ENCODE measurements around the gene PDLIM5.
"Not testable (repeated sequence)": the region's sequence is repeated elsewhere in the genome, so short reads cannot be mapped to it uniquely, and the experiment has no call there.

The PDLIM5 gene

DNA sequence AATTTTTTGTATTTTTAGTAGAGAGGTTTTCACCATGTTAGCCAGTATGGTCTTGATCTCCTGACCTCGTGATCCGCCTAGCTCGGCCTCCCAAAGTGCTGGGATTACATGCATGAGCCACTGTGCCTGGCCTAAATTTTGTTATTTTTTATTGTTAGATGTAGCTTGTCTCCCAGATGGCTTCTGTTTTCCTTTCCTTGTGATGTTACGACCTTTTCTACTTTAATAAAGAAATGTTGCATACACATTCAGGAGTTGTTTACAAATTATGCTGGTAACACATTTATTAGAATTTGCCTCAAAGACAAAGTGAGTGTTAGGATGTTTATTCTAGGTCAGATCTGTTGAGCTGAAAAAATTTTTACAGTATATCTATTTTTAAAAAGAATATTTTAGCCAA, 18.4 kb downstream of the PDLIM5 start:
- no peak for TF ChIP-seq CTCF (IDR thresholded peaks at IDR 0.05; ENCODE audit: low read depth, low read length)
- DNase-seq (ENCODE audit: extremely low read depth, low read depth) = no peak

- not testable (repeated sequence) for DNase-seq (ENCODE audit: extremely low read depth, low read depth)
Observed at GRCh38 chr4:94470782-94471181, 19.0 kb downstream of the PDLIM5 start.

GRCh38 chr4:94472056-94472826, 20.5 kb downstream of the PDLIM5 start:
- no peak for TF ChIP-seq CTCF (IDR thresholded peaks at IDR 0.05; ENCODE audit: low read depth, low read length)
- no peak for DNase-seq (ENCODE audit: extremely low read depth, low read depth)

- no peak for TF ChIP-seq CTCF (IDR thresholded peaks at IDR 0.05; ENCODE audit: low read depth, low read length)
- no peak for DNase-seq (ENCODE audit: extremely low read depth, low read depth)
Observed at GRCh38 chr4:94475050-94475449, 23.3 kb downstream of the PDLIM5 start.

DNA sequence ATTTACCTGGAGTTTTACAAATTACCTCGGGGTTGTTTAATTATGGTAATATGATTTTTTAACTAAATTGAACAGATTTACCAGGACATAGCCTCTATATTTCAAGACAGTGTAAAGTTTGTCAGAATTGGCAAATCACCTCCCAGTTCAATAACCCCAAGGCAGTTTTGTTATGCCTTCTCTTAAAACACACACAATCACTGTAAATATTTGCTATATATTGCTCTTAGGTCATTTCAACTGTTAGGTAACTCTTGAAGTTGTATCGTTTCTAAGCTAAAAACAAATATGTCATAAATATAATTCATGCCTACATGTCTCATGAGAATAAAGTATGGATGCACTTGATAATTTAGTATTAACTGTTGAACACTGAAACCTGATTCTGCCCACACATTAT, 24.1 kb downstream of the PDLIM5 start:
- no peak for DNase-seq (ENCODE audit: extremely low read depth, low read depth)

GRCh38 chr4:94477227-94477626, 25.5 kb downstream of the PDLIM5 start:
- TF ChIP-seq CTCF (IDR thresholded peaks at IDR 0.05; ENCODE audit: low read depth, low read length) = no peak
- no peak for DNase-seq (ENCODE audit: extremely low read depth, low read depth)

More for the DNA sequence above, 24.1 kb downstream of the PDLIM5 start:
- no peak for TF ChIP-seq CTCF (IDR thresholded peaks at IDR 0.05; ENCODE audit: low read depth, low read length)

GRCh38 chr4:94478805-94479204, 27.1 kb downstream of the PDLIM5 start:
- DNase-seq (ENCODE audit: extremely low read depth, low read depth) = not testable (repeated sequence)

DNA sequence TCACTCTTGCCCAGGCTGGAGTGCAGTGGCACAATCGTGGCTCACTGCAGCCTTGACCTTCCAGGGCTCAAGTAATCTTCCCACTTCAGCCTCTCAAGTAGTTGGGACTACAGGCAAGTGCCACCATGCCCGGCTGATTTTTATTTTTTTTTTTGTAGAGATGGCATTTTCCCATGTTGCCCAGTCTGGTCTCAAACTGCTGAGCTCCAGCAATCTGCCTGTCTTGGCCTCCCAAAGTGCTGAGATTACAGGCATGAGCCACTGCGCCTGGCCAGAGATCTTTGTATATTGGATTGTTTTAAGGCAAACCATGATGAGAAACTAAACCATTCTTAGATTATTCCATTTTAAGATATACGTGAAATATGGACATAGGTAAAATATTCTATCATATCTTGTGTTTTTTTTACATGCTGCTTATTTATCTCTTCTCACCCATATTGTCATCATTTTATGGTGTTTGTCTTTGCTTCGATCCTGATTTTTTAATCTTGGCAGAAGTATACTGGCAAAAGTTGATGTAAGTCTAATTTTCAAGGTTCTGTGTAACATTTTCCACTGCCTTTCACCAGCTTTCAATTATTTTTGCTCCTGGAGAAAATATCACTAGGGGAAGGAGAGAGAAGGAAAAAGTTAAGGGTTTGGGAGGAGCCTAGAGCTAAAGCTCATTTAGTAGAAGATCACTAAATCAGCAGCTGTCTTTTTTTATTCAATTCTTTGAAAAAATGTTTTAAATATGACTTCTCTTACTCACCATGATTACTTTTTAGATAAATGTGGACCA, 27.8 kb downstream of the PDLIM5 start:
- TF ChIP-seq CTCF (IDR thresholded peaks at IDR 0.05; ENCODE audit: low read depth, low read length) = no peak
- DNase-seq (ENCODE audit: extremely low read depth, low read depth) = no peak

Data from AG09319 (cell line).